Tibial nerve (tissue), 3 donors: Measurements from ENCODE around the gene RNF138.

Experiments used
- POLR2A ChIP-seq, 2 donors: fragments of 450-650 bp; IDR thresholded peaks; one replicate each; pipeline ENCODE4 v1.6.1; 2017; ENCODE audit warnings: antibody characterized with exemption in 2 of 2, mild to moderate bottlenecking in 2 of 2, moderate library complexity in 2 of 2
- TF ChIP-seq, protein P1 (sequence below), 5 experiments: fragments of 200-600 bp in 3 of 5; fragments of 450-650 bp in 2 of 5; sonication (generic) in 3 of 5; IDR thresholded peaks; one replicate each; pipeline ENCODE4 v1.5.1; 2016 to 2019; ENCODE audit warnings: antibody characterized with exemption in 5 of 5, mild to moderate bottlenecking in 3 of 5, moderate library complexity in 2 of 5

DNA sequence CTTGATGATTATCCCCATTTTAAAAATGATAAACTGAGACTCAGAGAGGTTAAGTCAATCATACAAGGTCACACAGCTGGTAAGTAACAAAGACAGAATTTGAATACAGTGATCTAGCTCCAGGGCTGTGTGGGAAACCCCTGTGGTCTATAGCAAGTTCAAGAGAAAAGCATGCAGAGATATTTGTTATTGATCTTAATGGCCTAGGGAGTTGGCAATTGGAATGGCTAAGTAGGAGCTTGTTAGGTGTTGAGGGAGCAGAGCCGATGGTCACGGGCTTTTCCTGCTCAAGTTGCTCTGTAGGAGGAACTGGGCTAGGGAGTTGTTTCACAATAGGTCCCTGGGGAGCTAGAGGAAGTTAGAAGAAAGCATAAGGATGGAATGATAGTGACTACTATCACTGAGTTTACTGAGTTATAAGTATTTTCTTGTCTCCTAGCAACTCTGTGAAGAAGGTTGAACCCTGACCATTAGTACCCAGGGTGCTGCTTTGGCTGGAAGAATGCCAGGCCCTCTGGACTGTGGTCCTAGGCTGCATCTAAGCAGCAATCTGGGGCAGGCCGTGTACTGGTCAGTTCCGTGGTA is 43.1 kb upstream of the RNF138 start:
- TF ChIP-seq, protein P1, sequence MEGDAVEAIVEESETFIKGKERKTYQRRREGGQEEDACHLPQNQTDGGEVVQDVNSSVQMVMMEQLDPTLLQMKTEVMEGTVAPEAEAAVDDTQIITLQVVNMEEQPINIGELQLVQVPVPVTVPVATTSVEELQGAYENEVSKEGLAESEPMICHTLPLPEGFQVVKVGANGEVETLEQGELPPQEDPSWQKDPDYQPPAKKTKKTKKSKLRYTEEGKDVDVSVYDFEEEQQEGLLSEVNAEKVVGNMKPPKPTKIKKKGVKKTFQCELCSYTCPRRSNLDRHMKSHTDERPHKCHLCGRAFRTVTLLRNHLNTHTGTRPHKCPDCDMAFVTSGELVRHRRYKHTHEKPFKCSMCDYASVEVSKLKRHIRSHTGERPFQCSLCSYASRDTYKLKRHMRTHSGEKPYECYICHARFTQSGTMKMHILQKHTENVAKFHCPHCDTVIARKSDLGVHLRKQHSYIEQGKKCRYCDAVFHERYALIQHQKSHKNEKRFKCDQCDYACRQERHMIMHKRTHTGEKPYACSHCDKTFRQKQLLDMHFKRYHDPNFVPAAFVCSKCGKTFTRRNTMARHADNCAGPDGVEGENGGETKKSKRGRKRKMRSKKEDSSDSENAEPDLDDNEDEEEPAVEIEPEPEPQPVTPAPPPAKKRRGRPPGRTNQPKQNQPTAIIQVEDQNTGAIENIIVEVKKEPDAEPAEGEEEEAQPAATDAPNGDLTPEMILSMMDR (IDR thresholded peaks at IDR 0.05): no peak
- no peak for TF ChIP-seq POLR2A (IDR thresholded peaks at IDR 0.05)
